K562 (cell line): ENCODE data around the gene TLL1. TPM values are rescaled to one million over a fixed set of nuclear protein-coding genes. Genes with fewer than 3 reads are reported as not detected.

Source experiments
- ATAC-seq: fragments of 200-7000 bp; cut with Tn5 transposase; 3 replicates; pipeline ENCODE4 v1.9.1; 2020; ENCODE audit warnings: moderate library complexity
- BruUV-seq: library from RNA; stranded (reverse); fragments of 400-500 nt; replicated peaks from 2 replicates; lab custom pipeline; 2021; lab: Mats Ljungman, UMichigan
- CTCF ChIA-PET: fragments of 300-600 bp; formaldehyde crosslinking; extraction: SDS; loops from one replicate; lab custom pipeline; 2021; ENCODE audit warnings: low intra/inter-chr PET ratio; lab: Yijun Ruan, JAX
- POLR2A ChIA-PET: fragments of 300-600, 350-650 bp; sonication (Branson Sonifier 250); formaldehyde crosslinking; extraction: SDS; loops from one replicate; lab custom pipeline; 2021; ENCODE audit warnings: antibody characterized with exemption, inconsistent platforms; lab: Yijun Ruan, JAX
- DNase-seq, 4 experiments: peaks; one replicate each; pipeline versions ENCODE4 v3.0.0 to v3.0.0-alpha.2; 2011 to 2018; ENCODE audit warnings: low spot score in 3 of 4, mixed read lengths in 3 of 4; ENCODE audit errors: extremely low read depth in 1 of 4
- FAIRE-seq: peaks from 2 replicates; lab custom pipeline; 2011; peaks lifted over from hg19 to GRCh38; lab: Jason Lieb, UNC
- H2AFZ ChIP-seq: 2 replicates; pipeline ENCODE4 v1.6.0; 2011; ENCODE audit warnings: low read depth, low read length, control low read depth, inconsistent platforms
- H3K27ac ChIP-seq: fragments of 200-600 bp; 3 replicates; pipeline ENCODE4 v1.8.0; 2011; ENCODE audit warnings: low read depth, mild to moderate bottlenecking, control low read depth, inconsistent platforms, low read length, moderate library complexity, mixed read lengths; ENCODE audit errors: extremely low read depth
- H3K27me3 ChIP-seq, 2 experiments: fragments of 300-600 bp in 1 of 2; 2 replicates in 1 of 2; 3 replicates in 1 of 2; pipeline versions ENCODE4 v1.6.0 to v1.8.0; 2011; ENCODE audit warnings: inconsistent platforms in 2 of 2, low read length in 2 of 2, mild to moderate bottlenecking in 1 of 2, mixed read lengths in 1 of 2, moderate library complexity in 1 of 2; ENCODE audit not compliant: control insufficient read depth in 2 of 2, insufficient read depth in 2 of 2
- H3K36me3 ChIP-seq: fragments of 300-600 bp; 3 replicates; pipeline ENCODE4 v1.8.0; 2011; ENCODE audit warnings: mild to moderate bottlenecking, low read length, inconsistent platforms; ENCODE audit not compliant: control insufficient read depth, insufficient read depth
- H3K4me1 ChIP-seq, 2 experiments: fragments of 200-600 bp in 1 of 2; replicated peaks in 1 of 2; 2 replicates in 1 of 2; 3 replicates in 1 of 2; pipeline versions ENCODE4 v1.5.1 to v1.8.0; 2011; ENCODE audit warnings: inconsistent platforms in 2 of 2, low read length in 2 of 2, mild to moderate bottlenecking in 1 of 2, mixed read lengths in 1 of 2, moderate library complexity in 1 of 2; ENCODE audit not compliant: control insufficient read depth in 2 of 2, insufficient read depth in 2 of 2
- H3K4me2 ChIP-seq: 2 replicates; pipeline ENCODE4 v1.6.1; 2011; ENCODE audit warnings: low read length, control low read depth, inconsistent platforms, mixed read lengths; ENCODE audit not compliant: insufficient read depth
- H3K4me3 ChIP-seq: fragments of 200-600 bp; sonication (generic), shearing (Covaris generic); 2 replicates; pipeline ENCODE4 v1.5.1; 2016; ENCODE audit warnings: control low read depth, inconsistent platforms
- H3K79me2 ChIP-seq: fragments of 200-600 bp; 3 replicates; pipeline ENCODE4 v1.8.0; 2011; ENCODE audit warnings: low read length, inconsistent platforms; ENCODE audit not compliant: control insufficient read depth, insufficient read depth
- H3K9ac ChIP-seq, 2 experiments: 2 replicates each; pipeline versions ENCODE4 v1.6.0 to v1.6.1; 2011; ENCODE audit warnings: low read depth in 2 of 2, low read length in 2 of 2, control low read depth in 1 of 2, inconsistent platforms in 1 of 2, mild to moderate bottlenecking in 1 of 2, mixed read lengths in 1 of 2; ENCODE audit not compliant: insufficient read depth in 1 of 2
- H3K9me1 ChIP-seq: one replicate; pipeline ENCODE4 v1.6.0; 2011; ENCODE audit warnings: inconsistent platforms, mild to moderate bottlenecking, low read length, moderate library complexity; ENCODE audit not compliant: control insufficient read depth, insufficient read depth
- H3K9me3 ChIP-seq: replicated peaks from 2 replicates; pipeline ENCODE4 v1.5.1; 2011; ENCODE audit warnings: low read depth, low read length, inconsistent platforms; ENCODE audit not compliant: control insufficient read depth, insufficient read depth
- H4K20me1 ChIP-seq: replicated peaks from 2 replicates; pipeline ENCODE4 v1.6.1; 2011; ENCODE audit warnings: low read length, inconsistent platforms, mixed read lengths; ENCODE audit not compliant: control insufficient read depth, insufficient read depth
- CBFA2T2 ChIP-seq: fragments of 450-650 bp; conservative IDR thresholded peaks from 2 replicates; pipeline ENCODE4 v1.6.1; 2017; ENCODE audit warnings: mild to moderate bottlenecking
- CBX5 ChIP-seq: IDR thresholded peaks from 2 replicates; pipeline ENCODE4 v1.6.1; 2014; ENCODE audit warnings: low read depth, borderline replicate concordance
- ESRRB ChIP-seq: fragments of 250-450 bp; sonication (Bioruptor Pico); IDR thresholded peaks from 2 replicates; pipeline ENCODE4 v1.5.0; 2020; ENCODE audit warnings: mild to moderate bottlenecking, moderate library complexity, borderline replicate concordance
- EZH2 ChIP-seq: IDR thresholded peaks from 2 replicates; pipeline ENCODE4 v1.6.1; 2012; ENCODE audit warnings: low read depth, mild to moderate bottlenecking, inconsistent platforms, low read length, borderline replicate concordance
- MEIS2 ChIP-seq: fragments of 450-650 bp; IDR thresholded peaks from 2 replicates; pipeline ENCODE4 v1.6.1; 2014; ENCODE audit warnings: mild to moderate bottlenecking; ENCODE audit not compliant: partially characterized antibody
- ZKSCAN1 ChIP-seq: fragments of 150-350 bp; IDR thresholded peaks from 2 replicates; pipeline ENCODE4 v1.6.1; 2016; ENCODE audit warnings: low read depth, low read length
- WGBS: fragments of 100-300 bp; shearing (Covaris generic); methylation state at CpG from one replicate; pipeline ENCODE4 v1.1.6; 2016; ENCODE audit warnings: low coverage, mixed read lengths; ENCODE audit not compliant: insufficient coverage; ENCODE audit errors: missing lambda C conversion rate; 5-methylcytosine and 5-hydroxymethylcytosine counted together
- in situ Hi-C: fragments of 300-500 bp; cut with MboI; formaldehyde crosslinking; loops from 4 replicates; pipeline ENCODE4 v1.15.0; 2018; ENCODE audit warnings: inconsistent platforms, mixed read lengths
- intact Hi-C: fragments of 100-400 bp; cut with micrococcal nuclease; formaldehyde crosslinking; loops from 2 replicates; pipeline ENCODE4 v1.14.2; 2022
- polyA plus RNA-seq, 8 experiments: library from polyadenylated mRNA; depleted of rRNA in 4 of 8; stranded (reverse) in 5 of 8; unstranded in 3 of 8; fragments of >200 nt; fragmentation: Nextera tagmentation in 2 of 8; fragmentation: Illumina TruSeq in 1 of 8; extraction: Ambion mirVana in 2 of 8; extraction: Trizol in 1 of 8; gene quantifications; 2 replicates each; pipeline versions ENCODE4 v1.2.1 to v1.2.3, GENCODE V29; 2011 to 2014; ENCODE audit warnings: inconsistent platforms in 1 of 8, missing spikeins in 1 of 8
- total RNA-seq, 7 experiments: library from RNA; depleted of rRNA in 6 of 7; stranded (reverse); fragments of >200 nt in 6 of 7; fragmentation: Illumina TruSeq in 2 of 7; extraction: Trizol in 2 of 7; gene quantifications; 2 replicates each; pipeline versions ENCODE4 v1.2.1 to v1.2.3, GENCODE V29; 2011 to 2021; ENCODE audit warnings: low replicate concordance in 1 of 7
- TF ChIP-seq, protein P1 (sequence below): sonication (generic); formaldehyde crosslinking; IDR thresholded peaks from 2 replicates; pipeline ENCODE4 v1.8.1; 2022; ENCODE audit warnings: missing genetic modification reagents
- TF ChIP-seq, protein P2 (sequence below): IDR thresholded peaks from 3 replicates; pipeline ENCODE4 v1.6.1; 2011; ENCODE audit warnings: borderline replicate concordance, mild to moderate bottlenecking; ENCODE audit not compliant: insufficient read length, insufficient read depth

Gene TLL1
- total and polyA plus RNA-seq, 9 of the 15 experiments (the other 6 are each of a cell fraction or from before 2014, with no cell fraction given), result not detected

DNA sequence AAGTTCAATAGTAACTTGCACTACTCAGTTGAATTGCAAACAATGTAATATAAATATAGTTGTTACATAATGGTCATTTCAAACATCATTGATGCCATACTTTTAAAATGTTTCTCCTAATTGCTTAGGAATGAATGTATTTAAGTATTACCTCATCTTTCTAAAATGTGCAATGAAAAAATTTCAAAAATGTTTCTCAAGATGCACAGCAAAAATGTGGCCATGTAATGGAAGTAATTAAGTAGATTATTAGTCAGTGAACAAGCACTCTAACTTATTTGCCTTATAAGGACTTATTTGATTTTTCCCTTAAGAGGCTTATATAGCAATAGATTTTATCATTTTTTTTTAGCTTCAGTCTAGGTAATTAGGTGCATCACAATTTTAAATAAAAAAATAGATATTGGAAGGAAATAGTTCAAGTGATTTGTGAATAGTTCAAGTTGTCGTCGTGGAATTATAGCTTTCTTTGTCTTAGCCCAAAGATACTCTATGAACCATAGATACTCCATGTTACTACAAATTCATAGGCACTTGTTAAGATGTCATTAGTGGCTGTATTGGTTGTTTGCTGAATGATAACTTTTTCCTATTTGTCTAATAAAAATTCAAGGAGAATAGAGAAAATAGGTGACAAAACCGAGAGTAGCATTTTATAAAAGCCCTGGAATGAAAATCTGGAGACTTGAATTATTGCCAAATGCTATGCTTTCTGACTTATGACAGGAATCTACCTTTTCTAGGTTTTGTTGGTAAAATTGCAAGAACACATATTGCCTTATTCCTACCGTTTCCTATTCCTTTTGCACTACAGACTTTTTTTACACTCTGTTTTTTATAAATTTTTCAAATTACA, 118.5 kb downstream of the TLL1 start:
- DNase-seq (no peak), FAIRE-seq (no peak), ATAC-seq (no peak)
- H3K36me3 ChIP-seq, result no peaks in the 10 kb centered on the region
- no peaks in the 10 kb centered on the region for H3K9me1 ChIP-seq
- no peaks in the 10 kb centered on the region for H3K27me3 ChIP-seq
- 0 out of 2 replicates have a peak, but pooled peaks cover 2% of the 10 kb centered on the region for H3K9me3 ChIP-seq
- H3K79me2 ChIP-seq, result no peaks in the 10 kb centered on the region
- H3K4me2 ChIP-seq, result no peak overlapping the region
- H4K20me1 ChIP-seq, result no peaks in the 10 kb centered on the region
- H3K4me3 ChIP-seq, result no peak overlapping the region
- CTCF ChIA-PET, result no interaction called here
- H3K4me1 ChIP-seq, result no peaks in the 10 kb centered on the region
- WGBS, result 0% methylated on average over 4 of the region's 4 CpGs
- in situ Hi-C loops (no loop called here), intact Hi-C loops (loop anchor here (5.0 kb wide), 1 partner anchor 564 kb away; no protein-coding TSS in a partner anchor)
- no peak overlapping the region for H2AFZ ChIP-seq
- TF ChIP-seq, protein P1, sequence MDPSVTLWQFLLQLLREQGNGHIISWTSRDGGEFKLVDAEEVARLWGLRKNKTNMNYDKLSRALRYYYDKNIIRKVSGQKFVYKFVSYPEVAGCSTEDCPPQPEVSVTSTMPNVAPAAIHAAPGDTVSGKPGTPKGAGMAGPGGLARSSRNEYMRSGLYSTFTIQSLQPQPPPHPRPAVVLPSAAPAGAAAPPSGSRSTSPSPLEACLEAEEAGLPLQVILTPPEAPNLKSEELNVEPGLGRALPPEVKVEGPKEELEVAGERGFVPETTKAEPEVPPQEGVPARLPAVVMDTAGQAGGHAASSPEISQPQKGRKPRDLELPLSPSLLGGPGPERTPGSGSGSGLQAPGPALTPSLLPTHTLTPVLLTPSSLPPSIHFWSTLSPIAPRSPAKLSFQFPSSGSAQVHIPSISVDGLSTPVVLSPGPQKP (CRISPR knock-in tag), result no peak
- TF ChIP-seq ESRRB (no peak), ZKSCAN1 (no peak), CBX5 (no peak), CBFA2T2 (no peak), MEIS2 (no peak), EZH2 (no peak)
- TF ChIP-seq, protein P2, sequence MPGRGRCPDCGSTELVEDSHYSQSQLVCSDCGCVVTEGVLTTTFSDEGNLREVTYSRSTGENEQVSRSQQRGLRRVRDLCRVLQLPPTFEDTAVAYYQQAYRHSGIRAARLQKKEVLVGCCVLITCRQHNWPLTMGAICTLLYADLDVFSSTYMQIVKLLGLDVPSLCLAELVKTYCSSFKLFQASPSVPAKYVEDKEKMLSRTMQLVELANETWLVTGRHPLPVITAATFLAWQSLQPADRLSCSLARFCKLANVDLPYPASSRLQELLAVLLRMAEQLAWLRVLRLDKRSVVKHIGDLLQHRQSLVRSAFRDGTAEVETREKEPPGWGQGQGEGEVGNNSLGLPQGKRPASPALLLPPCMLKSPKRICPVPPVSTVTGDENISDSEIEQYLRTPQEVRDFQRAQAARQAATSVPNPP, result no peak
- no peak overlapping the region for H3K27ac ChIP-seq
- no peak overlapping the region for H3K9ac ChIP-seq
- BruUV-seq, result no TSS peak
- POLR2A ChIA-PET, result no interaction called here
